NCI-H1930 (cell line): ENCODE data around the gene GCLC.

Source experiments
- DNase-seq, 2 experiments: peaks; one replicate each; lab custom pipeline; 2025; lab: John Stamatoyannopoulos, UW

Gene GCLC

DNA sequence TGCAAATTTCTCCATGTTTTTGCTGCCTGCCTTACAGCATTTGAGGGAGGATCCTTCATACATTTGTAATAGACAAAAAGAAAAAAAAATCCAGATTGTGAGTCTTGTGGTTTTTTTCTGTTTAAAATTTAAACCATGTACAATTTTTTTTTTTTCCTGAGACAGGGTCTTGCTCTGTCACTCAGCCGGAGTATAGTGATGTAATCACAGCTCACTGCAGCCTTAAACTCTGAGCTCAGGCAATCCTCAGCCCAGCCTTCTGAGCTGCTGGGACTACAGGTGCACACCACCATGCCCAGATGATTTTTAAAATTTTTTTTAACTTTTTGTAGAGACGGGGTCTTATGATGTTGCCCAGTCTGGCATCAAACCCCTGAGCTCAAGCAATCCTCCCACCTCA lies 97.0 kb downstream of the GCLC start:
- no peak for DNase-seq
